Vagina (tissue), 2 donors: ENCODE measurements around the gene TMEM108.

Experiments
- CTCF ChIP-seq, 3 experiments: fragments of 450-650 bp in 2 of 3; fragments of 200-600 bp in 1 of 3; sonication (generic) in 1 of 3; IDR thresholded peaks; one replicate each; pipeline ENCODE4 v1.5.1; 2017 to 2019; ENCODE audit warnings: antibody characterized with exemption in 3 of 3, mild to moderate bottlenecking in 2 of 3, moderate library complexity in 2 of 3
- POLR2A ChIP-seq, 2 donors: fragments of 450-650 bp; IDR thresholded peaks; one replicate each; pipeline ENCODE4 v1.6.1; 2017; ENCODE audit warnings: antibody characterized with exemption in 2 of 2, mild to moderate bottlenecking in 2 of 2, moderate library complexity in 2 of 2

GRCh38 chr3:133276594-133276993 lies 238.4 kb downstream of the TMEM108 start:
- TF ChIP-seq CTCF (IDR thresholded peaks at IDR 0.05), result no peak
- no peak for TF ChIP-seq POLR2A (IDR thresholded peaks at IDR 0.05)
